DOHH2 (cell line): ENCODE measurements around the gene RND3.

Experiments
- EZH2phosphoT487 ChIP-seq: fragments of 200-600 bp; sonication (generic); IDR thresholded peaks from 2 replicates; pipeline ENCODE4 v1.6.1; 2017; ENCODE audit warnings: borderline replicate concordance, mild to moderate bottlenecking, antibody characterized with exemption, low read length, moderate library complexity, mixed read lengths
- TF ChIP-seq, protein P1 (sequence below): fragments of 200-600 bp; sonication (generic); IDR thresholded peaks from one replicate; pipeline ENCODE4 v1.5.1; 2014; ENCODE audit warnings: antibody characterized with exemption, mild to moderate bottlenecking, low read depth, low read length; ENCODE audit not compliant: poor library complexity, severe bottlenecking

DNA sequence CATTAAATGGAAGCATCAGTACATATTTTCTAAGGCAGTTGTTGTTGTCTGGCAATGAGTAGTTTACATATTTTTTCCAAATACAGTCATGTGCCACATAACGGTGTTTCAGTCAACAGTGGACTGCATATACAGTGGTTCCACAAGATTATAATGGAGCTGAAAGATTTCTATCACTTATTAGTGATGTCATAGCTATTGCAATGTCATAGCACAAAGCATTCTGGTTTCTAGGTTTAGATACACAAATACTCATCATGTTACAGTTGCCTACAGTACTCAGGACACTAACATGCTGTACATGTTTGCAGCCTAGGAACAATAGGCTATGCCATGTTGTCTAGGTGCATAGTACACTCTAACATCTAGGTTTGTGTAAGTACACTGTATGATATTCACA is 45.0 kb downstream of the RND3 start:
- TF ChIP-seq, protein P1, sequence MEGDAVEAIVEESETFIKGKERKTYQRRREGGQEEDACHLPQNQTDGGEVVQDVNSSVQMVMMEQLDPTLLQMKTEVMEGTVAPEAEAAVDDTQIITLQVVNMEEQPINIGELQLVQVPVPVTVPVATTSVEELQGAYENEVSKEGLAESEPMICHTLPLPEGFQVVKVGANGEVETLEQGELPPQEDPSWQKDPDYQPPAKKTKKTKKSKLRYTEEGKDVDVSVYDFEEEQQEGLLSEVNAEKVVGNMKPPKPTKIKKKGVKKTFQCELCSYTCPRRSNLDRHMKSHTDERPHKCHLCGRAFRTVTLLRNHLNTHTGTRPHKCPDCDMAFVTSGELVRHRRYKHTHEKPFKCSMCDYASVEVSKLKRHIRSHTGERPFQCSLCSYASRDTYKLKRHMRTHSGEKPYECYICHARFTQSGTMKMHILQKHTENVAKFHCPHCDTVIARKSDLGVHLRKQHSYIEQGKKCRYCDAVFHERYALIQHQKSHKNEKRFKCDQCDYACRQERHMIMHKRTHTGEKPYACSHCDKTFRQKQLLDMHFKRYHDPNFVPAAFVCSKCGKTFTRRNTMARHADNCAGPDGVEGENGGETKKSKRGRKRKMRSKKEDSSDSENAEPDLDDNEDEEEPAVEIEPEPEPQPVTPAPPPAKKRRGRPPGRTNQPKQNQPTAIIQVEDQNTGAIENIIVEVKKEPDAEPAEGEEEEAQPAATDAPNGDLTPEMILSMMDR = no peak
- TF ChIP-seq EZH2phosphoT487 = no peak
